Measurements from ENCODE around the gene ARRDC5.

ARRDC5 gene

DNA sequence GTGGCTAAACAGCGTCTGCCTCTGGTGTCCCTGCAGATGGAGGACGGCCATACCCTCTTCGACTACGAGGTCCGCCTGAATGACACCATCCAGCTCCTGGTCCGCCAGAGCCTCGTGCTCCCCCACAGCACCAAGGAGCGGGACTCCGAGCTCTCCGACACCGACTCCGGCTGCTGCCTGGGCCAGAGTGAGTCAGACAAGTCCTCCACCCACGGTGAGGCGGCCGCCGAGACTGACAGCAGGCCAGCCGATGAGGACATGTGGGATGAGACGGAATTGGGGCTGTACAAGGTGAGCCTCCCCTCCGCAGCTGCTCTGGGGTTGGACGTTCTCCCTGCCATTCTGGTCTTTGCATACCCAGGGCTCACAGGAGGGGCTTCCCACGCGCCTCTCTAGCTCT, 26.5 kb upstream of the ARRDC5 start:
- 95 to 96% methylated on average over 22 of the region's 22 CpGs for WGBS, 2 experiments
- no peaks in the 10 kb centered on the region for H3K9me3 ChIP-seq (ENCODE audit: control insufficient read depth, low read length)

GRCh38 chr19:4923276-4923747, 20.6 kb upstream of the ARRDC5 start:
- H3K27ac ChIP-seq (ENCODE audit: insufficient read depth, low read depth, low read length, poor library complexity, severe bottlenecking), result no peak overlapping the region
- 95% methylated on average over 21 of the region's 21 CpGs for WGBS, 2 experiments
- no peaks in the 10 kb centered on the region for H3K4me1 ChIP-seq (ENCODE audit: control insufficient read depth, insufficient read depth, low read length)
- H3K9me3 ChIP-seq (ENCODE audit: control insufficient read depth, low read length), result no peaks in the 10 kb centered on the region
- no peaks in the 10 kb centered on the region for H3K27me3 ChIP-seq (ENCODE audit: control insufficient read depth, insufficient read depth, low read length, poor library complexity, severe bottlenecking)
- H3K36me3 ChIP-seq (ENCODE audit: control insufficient read depth, insufficient read depth, low read length), result peaks cover 13% of the 10 kb centered on the region
- no peak overlapping the region for H3K4me3 ChIP-seq (ENCODE audit: insufficient read depth, low read depth, low read length)

More for the DNA sequence above, 26.5 kb upstream of the ARRDC5 start:
- Histone ChIP-seq H3K4me1 (ENCODE audit: control insufficient read depth, insufficient read depth, low read length) (no peaks in the 10 kb centered on the region), H3K27me3 (ENCODE audit: control insufficient read depth, insufficient read depth, low read length, poor library complexity, severe bottlenecking) (no peaks in the 10 kb centered on the region), H3K27ac (ENCODE audit: insufficient read depth, low read depth, low read length, poor library complexity, severe bottlenecking) (no peak overlapping the region), H3K36me3 (ENCODE audit: control insufficient read depth, insufficient read depth, low read length) (peaks cover 25% of the 10 kb centered on the region), H3K4me3 (ENCODE audit: insufficient read depth, low read depth, low read length) (no peak overlapping the region)

DNA sequence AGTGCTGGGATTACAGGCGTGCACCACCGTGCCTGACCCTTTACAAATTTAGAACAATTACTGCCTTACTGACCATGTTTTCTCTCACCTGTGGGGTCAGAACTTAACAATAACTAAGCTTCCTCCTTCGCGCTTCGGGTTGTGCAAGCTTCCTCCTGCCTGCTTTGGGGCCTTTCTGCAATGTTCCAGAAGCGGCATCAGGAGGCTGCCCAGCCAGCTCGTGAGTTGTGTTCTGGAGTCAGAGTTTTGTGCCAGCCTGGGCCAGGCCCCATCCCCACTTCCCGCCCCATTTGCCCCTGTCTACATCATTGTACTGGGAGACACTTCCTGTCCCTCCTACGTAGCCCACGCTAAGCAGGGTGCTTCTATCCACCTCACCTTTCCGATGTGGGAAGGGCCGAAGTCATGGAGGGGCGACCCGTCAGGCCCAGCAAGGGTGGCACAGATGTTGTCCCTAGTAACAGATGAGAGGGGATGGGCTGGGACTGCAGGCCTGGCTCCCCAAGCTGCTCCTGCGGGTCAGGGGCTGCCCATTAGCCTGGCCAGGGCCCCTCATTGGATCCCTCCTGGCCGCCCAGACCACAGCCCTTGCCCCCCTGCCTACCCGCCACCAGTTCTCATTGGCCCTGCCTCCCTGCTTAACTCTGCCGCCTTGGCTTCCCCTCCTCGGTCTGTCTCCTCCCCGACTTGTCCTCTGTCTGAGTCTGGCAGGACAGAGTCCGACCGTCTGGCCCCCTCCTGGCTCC, 20.0 kb upstream of the ARRDC5 start:
- H3K27ac ChIP-seq (ENCODE audit: insufficient read depth, low read depth, low read length, poor library complexity, severe bottlenecking), result no peak overlapping the region
- peaks cover 13% of the 10 kb centered on the region for H3K36me3 ChIP-seq (ENCODE audit: control insufficient read depth, insufficient read depth, low read length)
- H3K4me3 ChIP-seq (ENCODE audit: insufficient read depth, low read depth, low read length), result no peak overlapping the region
- 93 to 95% methylated on average over 22 of the region's 22 CpGs for WGBS, 2 experiments
- no peaks in the 10 kb centered on the region for H3K27me3 ChIP-seq (ENCODE audit: control insufficient read depth, insufficient read depth, low read length, poor library complexity, severe bottlenecking)
- no peaks in the 10 kb centered on the region for H3K4me1 ChIP-seq (ENCODE audit: control insufficient read depth, insufficient read depth, low read length)
- no peaks in the 10 kb centered on the region for H3K9me3 ChIP-seq (ENCODE audit: control insufficient read depth, low read length)

DNA sequence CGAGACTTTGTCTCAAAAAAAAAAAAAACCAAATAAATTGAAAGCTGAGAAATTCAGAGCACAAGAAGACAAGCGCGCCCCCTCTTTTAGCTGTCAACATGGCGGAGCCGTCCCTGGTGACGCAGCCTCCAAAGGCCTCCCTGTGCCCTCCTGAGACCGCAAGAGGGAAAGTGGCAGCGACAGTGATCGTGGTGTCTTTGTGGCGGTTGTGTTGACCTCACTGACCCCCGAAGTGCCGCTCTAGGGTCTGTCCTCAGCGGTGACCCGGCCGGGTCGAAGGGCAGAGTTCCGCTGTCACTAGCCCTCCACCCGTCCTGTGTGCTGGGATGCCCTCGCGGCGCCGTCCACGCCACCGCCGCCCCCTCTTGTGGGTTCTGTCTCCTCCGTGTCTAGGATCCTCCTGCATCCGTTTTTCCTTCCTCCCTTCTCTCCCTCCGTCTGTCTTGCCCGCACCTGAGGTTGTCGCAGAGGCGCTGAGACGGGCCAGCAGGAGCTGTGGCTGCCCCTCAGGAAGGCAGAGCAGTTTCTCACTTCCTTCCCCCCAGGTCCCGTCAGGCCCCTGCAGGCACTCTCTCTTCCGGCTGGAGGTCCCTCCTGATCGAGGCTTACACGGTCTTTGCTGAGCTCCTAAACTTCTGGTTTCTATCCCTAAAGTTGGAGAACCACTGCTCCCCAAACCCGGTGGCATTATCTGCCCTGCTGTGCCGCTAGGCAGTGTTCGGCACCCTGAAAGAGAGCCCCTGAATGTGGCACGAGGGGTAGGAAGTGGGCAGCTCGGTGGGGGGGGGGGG, 13.8 kb upstream of the ARRDC5 start:
- H3K27ac ChIP-seq (ENCODE audit: insufficient read depth, low read depth, low read length, poor library complexity, severe bottlenecking), result no peak overlapping the region
- WGBS, 2 experiments, result 95 to 96% methylated on average over 41 of the region's 41 CpGs
- no peaks in the 10 kb centered on the region for H3K27me3 ChIP-seq (ENCODE audit: control insufficient read depth, insufficient read depth, low read length, poor library complexity, severe bottlenecking)
- peaks cover 15% of the 10 kb centered on the region for H3K4me1 ChIP-seq (ENCODE audit: control insufficient read depth, insufficient read depth, low read length)
- H3K4me3 ChIP-seq (ENCODE audit: insufficient read depth, low read depth, low read length), result no peak overlapping the region
- H3K36me3 ChIP-seq (ENCODE audit: control insufficient read depth, insufficient read depth, low read length), result peaks cover 23% of the 10 kb centered on the region
- H3K9me3 ChIP-seq (ENCODE audit: control insufficient read depth, low read length), result no peaks in the 10 kb centered on the region

DNA sequence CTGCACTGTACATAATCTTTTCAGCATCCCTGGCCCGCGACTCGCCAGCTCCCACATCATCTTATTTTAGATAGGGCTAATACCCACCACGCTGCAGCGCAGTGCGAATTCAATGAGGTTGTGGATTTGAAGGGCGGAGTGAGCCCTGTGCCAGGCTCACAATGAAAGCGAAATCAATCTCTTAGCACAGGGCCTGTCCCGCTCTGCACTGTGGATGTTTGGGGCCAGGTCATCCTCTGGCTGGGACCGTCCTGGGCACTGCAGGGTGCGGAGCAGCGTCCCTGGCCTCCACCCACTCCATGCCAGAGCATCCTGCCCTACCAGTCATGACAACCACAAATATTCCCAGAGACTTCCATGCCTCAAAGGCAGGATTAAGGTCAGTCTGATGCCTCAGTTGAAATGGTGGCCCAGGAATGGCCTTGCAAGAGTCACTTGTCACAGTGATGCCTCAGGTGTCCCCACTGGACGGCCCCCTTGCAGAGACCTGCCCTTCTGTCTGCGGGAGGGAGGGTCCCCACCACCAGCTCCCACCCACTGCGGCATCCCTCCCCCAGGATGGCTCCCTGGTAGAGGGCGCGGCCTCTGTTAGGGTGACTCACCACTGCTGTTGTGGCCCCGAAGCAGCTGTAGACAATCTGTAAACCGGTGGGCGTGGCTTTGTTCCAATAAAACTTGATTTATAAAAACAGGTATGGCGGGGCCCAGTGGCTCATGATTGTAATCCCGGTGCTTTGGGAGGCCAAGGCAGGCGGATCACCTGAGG, 12.2 kb upstream of the ARRDC5 start:
- H3K4me1 ChIP-seq (ENCODE audit: control insufficient read depth, insufficient read depth, low read length), result peaks cover 26% of the 10 kb centered on the region
- H3K9me3 ChIP-seq (ENCODE audit: control insufficient read depth, low read length), result no peaks in the 10 kb centered on the region
- no peak overlapping the region for H3K4me3 ChIP-seq (ENCODE audit: insufficient read depth, low read depth, low read length)
- H3K27me3 ChIP-seq (ENCODE audit: control insufficient read depth, insufficient read depth, low read length, poor library complexity, severe bottlenecking), result no peaks in the 10 kb centered on the region
- H3K36me3 ChIP-seq (ENCODE audit: control insufficient read depth, insufficient read depth, low read length), result peaks cover 12% of the 10 kb centered on the region
- H3K27ac ChIP-seq (ENCODE audit: insufficient read depth, low read depth, low read length, poor library complexity, severe bottlenecking), result peak overlapping the region; percentile 16
- WGBS, 2 experiments, result 90% methylated on average over 23 of the region's 23 CpGs

GRCh38 chr19:4913996-4914735, 11.5 kb upstream of the ARRDC5 start:
- Histone ChIP-seq H3K9me3 (ENCODE audit: control insufficient read depth, low read length) (no peaks in the 10 kb centered on the region), H3K4me1 (ENCODE audit: control insufficient read depth, insufficient read depth, low read length) (peaks cover 26% of the 10 kb centered on the region), H3K4me3 (ENCODE audit: insufficient read depth, low read depth, low read length) (no peak overlapping the region), H3K27ac (ENCODE audit: insufficient read depth, low read depth, low read length, poor library complexity, severe bottlenecking) (no peak overlapping the region), H3K27me3 (ENCODE audit: control insufficient read depth, insufficient read depth, low read length, poor library complexity, severe bottlenecking) (no peaks in the 10 kb centered on the region), H3K36me3 (ENCODE audit: control insufficient read depth, insufficient read depth, low read length) (peaks cover 12% of the 10 kb centered on the region)
- WGBS, 2 experiments, result 93% methylated on average over 24 of the region's 24 CpGs

DNA sequence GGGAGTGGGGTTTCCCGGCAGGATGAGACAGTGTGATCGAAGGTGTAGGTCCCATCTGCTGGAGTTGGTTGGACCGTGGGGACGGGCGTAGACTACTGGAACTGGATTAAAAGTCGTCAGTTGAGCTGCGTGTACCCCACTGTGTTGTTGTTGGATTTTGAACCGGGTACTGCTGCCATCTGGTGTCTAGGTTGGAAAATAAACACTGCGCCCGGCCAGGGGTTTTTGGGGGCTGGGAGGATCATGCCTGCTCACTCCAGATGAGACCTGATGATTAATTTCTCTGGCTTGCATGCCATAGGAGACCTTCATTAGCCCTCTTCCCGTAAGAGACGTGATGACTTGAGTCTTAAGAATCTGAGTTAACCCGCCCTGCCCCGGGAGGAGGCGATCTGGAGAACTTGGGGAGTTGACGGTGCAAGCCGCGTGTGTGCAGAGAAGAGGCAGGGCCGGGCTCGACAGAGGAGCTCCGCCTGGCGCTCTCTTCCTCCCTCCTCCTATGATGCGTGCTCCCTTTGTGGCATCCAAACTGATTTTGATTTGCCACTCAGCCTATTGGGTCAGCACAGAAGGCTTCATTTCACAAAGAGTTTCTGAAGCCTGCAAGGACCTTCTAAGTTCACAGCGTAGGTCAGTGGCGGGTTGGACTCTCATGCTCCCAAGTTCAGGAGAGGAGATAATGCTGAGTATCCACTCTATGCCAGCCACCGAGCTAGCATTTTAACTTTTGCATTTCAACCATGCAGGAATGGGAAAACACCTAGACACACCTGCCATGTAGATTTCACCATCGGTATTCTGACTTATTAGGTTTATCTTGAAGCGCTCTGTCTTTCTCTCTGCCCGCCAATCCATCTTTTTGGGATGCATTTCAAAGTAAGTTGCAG, 9.3 kb upstream of the ARRDC5 start:
- peak overlapping the region; percentile 33 for H3K27ac ChIP-seq (ENCODE audit: insufficient read depth, low read depth, low read length, poor library complexity, severe bottlenecking)
- no peaks in the 10 kb centered on the region for H3K9me3 ChIP-seq (ENCODE audit: control insufficient read depth, low read length)
- H3K27me3 ChIP-seq (ENCODE audit: control insufficient read depth, insufficient read depth, low read length, poor library complexity, severe bottlenecking), result no peaks in the 10 kb centered on the region
- 69 to 74% methylated on average over 29 of the region's 29 CpGs for WGBS, 2 experiments
- H3K36me3 ChIP-seq (ENCODE audit: control insufficient read depth, insufficient read depth, low read length), result peaks cover 12% of the 10 kb centered on the region
- peaks cover 26% of the 10 kb centered on the region for H3K4me1 ChIP-seq (ENCODE audit: control insufficient read depth, insufficient read depth, low read length)
- peak overlapping the region; percentile 63 for H3K4me3 ChIP-seq (ENCODE audit: insufficient read depth, low read depth, low read length)

- H3K36me3 ChIP-seq (ENCODE audit: control insufficient read depth, insufficient read depth, low read length), result peaks cover 12% of the 10 kb centered on the region
- H3K4me3 ChIP-seq (ENCODE audit: insufficient read depth, low read depth, low read length), result peak overlapping the region; percentile 63
- 69 to 79% methylated on average over 15 of the region's 15 CpGs for WGBS, 2 experiments
- peak overlapping the region; percentile 33 for H3K27ac ChIP-seq (ENCODE audit: insufficient read depth, low read depth, low read length, poor library complexity, severe bottlenecking)
- H3K4me1 ChIP-seq (ENCODE audit: control insufficient read depth, insufficient read depth, low read length), result peaks cover 26% of the 10 kb centered on the region
- H3K9me3 ChIP-seq (ENCODE audit: control insufficient read depth, low read length), result no peaks in the 10 kb centered on the region
- no peaks in the 10 kb centered on the region for H3K27me3 ChIP-seq (ENCODE audit: control insufficient read depth, insufficient read depth, low read length, poor library complexity, severe bottlenecking)
Observed at GRCh38 chr19:4911314-4911713, 8.6 kb upstream of the ARRDC5 start.
